HAP-1 (cell line): ENCODE measurements around the gene SLC6A3.

Experiments
- DNase-seq, 2 experiments: peaks; one replicate each; pipeline ENCODE4 v3.0.0-alpha.2; 2016 to 2020; ENCODE audit warnings: low spot score in 2 of 2
- H3K27me3 ChIP-seq: fragments of 250-450 bp; sonication (Bioruptor Pico); 2 replicates; pipeline ENCODE4 v1.5.1; 2020; ENCODE audit warnings: low read depth, mild to moderate bottlenecking, moderate library complexity
- H3K36me3 ChIP-seq: fragments of 250-450 bp; sonication (Bioruptor Pico); replicated peaks from 2 replicates; pipeline ENCODE4 v1.5.1; 2020; ENCODE audit warnings: mild to moderate bottlenecking
- H3K4me1 ChIP-seq: fragments of 250-450 bp; sonication (Bioruptor Pico); 2 replicates; pipeline ENCODE4 v1.5.1; 2020; ENCODE audit warnings: mild to moderate bottlenecking
- H3K4me3 ChIP-seq: fragments of 250-450 bp; sonication (Bioruptor Pico); 2 replicates; pipeline ENCODE4 v1.5.1; 2020; ENCODE audit warnings: mild to moderate bottlenecking, moderate library complexity
- H3K9me3 ChIP-seq: fragments of 250-450 bp; sonication (Bioruptor Pico); 2 replicates; pipeline ENCODE4 v1.5.1; 2020; ENCODE audit warnings: mild to moderate bottlenecking, moderate library complexity
- in situ Hi-C: fragments of 300-500 bp; cut with MboI; formaldehyde crosslinking; loops from 3 replicates; pipeline ENCODE4 v1.14.3; 2020; ENCODE audit warnings: low sequenced_read_pairs, inconsistent platforms, mixed read lengths

Gene SLC6A3

GRCh38 chr5:1473746-1474145 lies 28.5 kb upstream of the SLC6A3 start:
- Histone ChIP-seq H3K27me3 (no peaks in the 10 kb centered on the region), H3K4me3 (no peak overlapping the region), H3K4me1 (no peaks in the 10 kb centered on the region), H3K36me3 (peaks cover 51% of the 10 kb centered on the region), H3K9me3 (no peaks in the 10 kb centered on the region)
- no peak for DNase-seq
- in situ Hi-C loops = no loop called here

DNA sequence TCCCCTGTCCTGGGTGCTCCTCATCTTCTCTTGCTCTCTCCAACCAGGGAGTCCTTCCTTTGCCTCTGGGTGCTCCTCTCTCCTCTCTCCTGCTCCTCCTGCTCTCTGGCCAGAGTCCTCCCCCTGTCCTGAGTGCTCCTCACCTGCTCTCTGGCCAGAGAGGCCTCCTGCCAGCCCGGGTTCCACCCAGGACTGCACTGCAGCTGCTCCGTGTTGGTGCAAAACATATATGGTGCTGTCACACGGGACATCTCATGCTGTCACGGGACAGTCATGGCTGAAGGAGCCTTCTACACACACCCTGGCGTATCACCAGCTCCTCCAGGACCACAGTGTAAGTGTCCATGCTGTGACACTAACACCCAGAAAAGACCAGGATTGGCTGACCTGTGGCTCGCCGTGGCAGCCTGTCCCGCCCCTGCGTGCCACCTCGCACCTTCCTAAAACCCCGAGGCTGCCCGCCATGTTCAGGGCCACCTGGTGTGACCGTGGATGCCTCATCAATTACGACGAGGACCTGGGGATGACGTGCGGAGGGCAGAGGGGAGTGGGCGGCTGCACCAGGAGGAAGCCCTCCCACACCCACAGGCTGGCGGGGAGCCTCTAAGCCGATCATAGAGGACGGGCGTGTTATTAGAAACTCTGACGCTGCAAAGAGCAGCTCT lies 27.9 kb upstream of the SLC6A3 start:
- Histone ChIP-seq H3K4me3 (no peak overlapping the region), H3K9me3 (no peaks in the 10 kb centered on the region), H3K27me3 (no peaks in the 10 kb centered on the region), H3K36me3 (peaks cover 55% of the 10 kb centered on the region), H3K4me1 (no peaks in the 10 kb centered on the region)
- DNase-seq = no peak
- in situ Hi-C loops = no loop called here

DNA sequence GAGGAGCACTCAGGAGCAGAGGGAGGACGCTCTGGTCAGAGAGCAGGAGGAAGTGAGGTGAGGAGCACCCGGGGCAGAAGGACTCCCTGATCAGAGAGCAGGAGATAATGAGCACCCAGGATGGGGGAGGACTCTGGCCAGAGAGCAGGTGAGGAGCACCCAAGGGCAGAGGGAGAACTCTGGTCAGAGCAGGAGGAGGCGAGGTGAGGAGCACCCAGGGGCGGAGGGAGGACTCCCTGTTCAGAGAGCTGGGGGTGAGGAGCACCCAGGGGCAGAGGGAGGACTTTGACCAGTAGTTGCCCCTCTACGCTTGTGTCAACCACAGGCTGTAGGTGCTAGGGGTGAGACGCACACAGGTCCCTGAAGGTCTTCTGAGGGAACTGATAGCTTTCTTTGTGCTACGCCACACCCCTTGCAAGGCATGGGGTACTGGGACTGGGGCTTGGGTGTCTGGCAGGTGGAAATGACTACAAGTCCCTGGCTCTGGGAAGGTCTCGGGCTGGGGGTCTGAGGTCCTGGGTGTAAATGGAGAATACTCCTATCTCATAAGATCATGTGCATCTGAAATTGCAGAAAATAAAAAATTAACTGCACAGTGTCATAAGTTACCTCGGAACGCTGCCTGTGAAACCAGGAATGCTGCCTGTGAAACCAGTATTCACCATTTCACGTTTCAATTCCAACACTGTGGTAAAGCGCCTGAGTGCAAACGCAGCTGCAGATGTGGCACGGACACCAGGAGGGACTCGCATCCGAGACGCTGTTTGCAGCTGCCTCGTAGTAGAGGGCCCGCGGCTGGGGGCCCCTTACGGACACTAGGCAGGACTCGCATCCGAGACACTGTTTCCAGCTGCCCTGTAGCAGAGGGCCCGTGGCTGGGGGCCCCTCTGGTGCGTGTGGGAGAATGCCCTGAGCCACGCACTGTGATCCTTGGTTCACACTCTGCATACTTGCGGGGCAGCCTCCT lies 27.0 kb upstream of the SLC6A3 start:
- H3K36me3 ChIP-seq = peaks cover 55% of the 10 kb centered on the region
- no peaks in the 10 kb centered on the region for H3K27me3 ChIP-seq
- H3K4me1 ChIP-seq = no peaks in the 10 kb centered on the region
- in situ Hi-C loops = no loop called here
- no peak overlapping the region for H3K4me3 ChIP-seq
- DNase-seq = no peak
- H3K9me3 ChIP-seq = no peaks in the 10 kb centered on the region

DNA sequence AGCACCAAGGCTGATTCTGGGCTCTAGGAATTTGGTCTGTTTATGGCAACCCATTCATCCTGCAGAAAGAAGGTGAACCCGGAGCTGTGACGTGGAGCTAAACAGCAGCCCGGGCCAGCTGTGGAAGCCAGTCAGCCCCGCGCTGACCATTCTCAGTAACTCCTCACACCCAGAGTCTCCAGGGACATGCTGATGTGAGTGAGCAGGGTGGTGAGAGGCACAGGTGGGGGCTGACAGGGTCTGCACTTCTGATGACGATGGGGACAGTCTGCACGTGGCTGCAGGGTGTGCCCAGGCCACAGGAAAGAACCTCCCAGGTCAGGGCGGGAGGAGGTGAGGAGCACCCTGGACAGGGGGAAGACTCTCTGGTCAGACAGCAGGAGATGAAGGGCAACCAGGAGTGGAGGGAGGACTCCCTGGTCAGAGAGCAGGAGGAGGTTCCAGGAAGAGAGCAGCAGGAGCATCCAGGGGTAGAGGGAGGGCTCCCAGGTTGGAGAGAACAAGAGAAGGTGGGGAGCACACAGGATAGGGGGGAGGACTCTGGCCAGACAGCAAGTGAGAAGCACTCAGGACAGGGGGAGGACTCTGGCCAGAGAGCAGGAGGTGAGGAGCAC lies 26.1 kb upstream of the SLC6A3 start:
- no peak for DNase-seq
- in situ Hi-C loops = no loop called here
- no peaks in the 10 kb centered on the region for H3K9me3 ChIP-seq
- H3K4me3 ChIP-seq = no peak overlapping the region
- no peaks in the 10 kb centered on the region for H3K27me3 ChIP-seq
- peaks cover 55% of the 10 kb centered on the region for H3K36me3 ChIP-seq
- no peaks in the 10 kb centered on the region for H3K4me1 ChIP-seq

GRCh38 chr5:1470762-1471211 lies 25.5 kb upstream of the SLC6A3 start:
- no peak overlapping the region for H3K4me3 ChIP-seq
- no peaks in the 10 kb centered on the region for H3K4me1 ChIP-seq
- H3K36me3 ChIP-seq = peaks cover 56% of the 10 kb centered on the region
- no peak for DNase-seq
- H3K9me3 ChIP-seq = no peaks in the 10 kb centered on the region
- H3K27me3 ChIP-seq = no peaks in the 10 kb centered on the region
- in situ Hi-C loops = no loop called here

DNA sequence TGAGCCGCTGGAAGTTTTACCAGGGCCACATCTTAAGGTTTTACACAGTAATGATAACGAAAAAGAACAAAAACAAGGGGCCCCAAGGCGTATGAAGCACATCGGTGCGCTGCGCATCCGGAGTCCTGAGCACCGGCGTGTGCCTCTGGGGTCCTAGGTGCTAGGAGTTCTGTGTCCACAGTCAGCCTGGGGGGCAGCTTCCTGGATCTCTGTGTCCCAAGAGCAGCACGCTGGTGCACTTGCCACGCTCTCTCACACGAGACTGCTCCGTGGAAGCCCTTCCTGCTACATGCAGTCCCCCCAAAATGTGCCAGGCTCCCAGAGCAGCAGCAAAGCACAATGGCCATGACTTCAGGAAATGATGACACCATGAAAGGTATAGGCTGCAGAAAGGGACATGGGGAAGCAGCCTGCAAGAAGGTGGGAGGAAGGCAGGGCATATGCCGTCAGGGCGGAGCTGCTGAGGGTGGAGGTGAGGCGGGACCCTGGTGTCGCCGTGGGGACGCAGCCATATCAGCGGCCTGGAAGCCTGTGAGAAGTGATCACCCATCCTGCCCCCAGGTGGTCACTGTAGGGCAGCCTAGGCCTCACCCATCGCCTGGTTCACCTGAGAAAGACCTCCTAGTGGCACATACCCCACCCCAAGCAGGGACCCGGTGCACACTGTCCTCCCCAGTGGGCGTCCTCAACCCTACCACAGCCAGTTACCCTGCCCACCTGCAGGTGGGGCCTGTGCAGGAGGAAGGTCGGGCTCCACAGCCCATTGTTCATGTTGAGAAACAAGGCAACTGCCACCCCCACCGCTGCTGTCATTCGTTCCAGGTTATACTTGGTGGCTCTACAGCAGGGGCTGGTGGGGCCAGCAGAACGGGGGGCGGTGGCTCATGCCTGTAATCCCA lies 23.6 kb upstream of the SLC6A3 start:
- H3K36me3 ChIP-seq = peaks cover 63% of the 10 kb centered on the region
- DNase-seq = no peak
- in situ Hi-C loops = no loop called here
- H3K4me1 ChIP-seq = no peaks in the 10 kb centered on the region
- no peaks in the 10 kb centered on the region for H3K27me3 ChIP-seq
- H3K9me3 ChIP-seq = no peaks in the 10 kb centered on the region
- H3K4me3 ChIP-seq = no peak overlapping the region

DNA sequence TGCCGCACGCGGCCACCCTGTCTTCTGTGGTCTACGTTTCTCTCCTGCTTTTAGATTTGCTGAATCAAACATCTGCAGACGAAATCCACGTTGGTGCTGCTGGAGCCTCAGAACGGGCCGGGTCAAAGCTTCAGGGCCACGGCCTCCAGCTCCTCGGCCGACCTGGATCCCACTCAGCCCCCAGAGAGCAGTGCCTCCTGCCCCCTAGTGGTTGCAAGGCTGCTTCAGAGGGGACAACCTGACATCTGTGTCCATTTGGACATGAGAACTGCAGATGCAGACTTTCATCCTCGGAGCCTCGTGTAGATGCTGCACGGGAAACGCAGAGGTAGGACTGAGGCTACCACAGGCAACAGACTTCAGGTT lies 23.0 kb upstream of the SLC6A3 start:
- peak in 1 of 2 experiments; percentile 65 for DNase-seq
- Histone ChIP-seq H3K4me1 (no peaks in the 10 kb centered on the region), H3K36me3 (peaks cover 63% of the 10 kb centered on the region), H3K27me3 (no peaks in the 10 kb centered on the region), H3K4me3 (no peak overlapping the region), H3K9me3 (no peaks in the 10 kb centered on the region)
- in situ Hi-C loops = no loop called here

- Histone ChIP-seq H3K9me3 (no peaks in the 10 kb centered on the region), H3K36me3 (peaks cover 59% of the 10 kb centered on the region), H3K4me3 (no peak overlapping the region), H3K4me1 (no peaks in the 10 kb centered on the region), H3K27me3 (no peaks in the 10 kb centered on the region)
- in situ Hi-C loops = no loop called here
- DNase-seq = no peak
Measured at GRCh38 chr5:1467341-1468246, 22.4 kb upstream of the SLC6A3 start.

DNA sequence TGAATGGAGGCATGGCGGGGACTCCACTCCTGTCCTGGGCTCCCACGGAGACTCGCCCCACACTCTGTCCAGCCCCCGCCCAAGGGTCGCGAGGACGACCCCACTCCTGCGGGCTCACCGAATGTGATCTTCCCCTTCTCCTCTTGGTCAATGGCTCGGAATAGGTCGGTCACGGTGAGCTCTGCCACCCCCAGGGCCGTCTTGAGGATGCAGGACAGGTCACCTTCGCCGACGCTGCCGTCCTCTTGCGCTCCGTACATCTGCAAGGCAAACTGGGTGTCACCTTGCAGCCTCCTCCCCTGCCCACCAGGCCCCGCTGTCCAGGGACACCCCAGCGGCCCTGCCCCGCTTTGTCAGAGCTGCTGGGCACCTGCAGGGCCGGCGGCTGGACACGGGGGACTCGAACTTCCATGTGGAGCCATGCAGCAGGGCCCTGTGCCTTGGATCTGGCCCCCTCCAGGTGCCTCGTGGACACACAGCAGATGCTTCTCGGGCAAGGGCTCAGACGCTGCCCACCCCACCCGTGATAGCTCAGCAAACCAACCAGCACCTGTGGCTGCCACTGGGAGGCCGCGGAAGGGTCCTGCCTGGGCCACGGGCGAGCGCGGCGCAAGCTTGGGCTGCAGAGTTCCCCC lies 21.5 kb upstream of the SLC6A3 start:
- in situ Hi-C loops = no loop called here

DNA sequence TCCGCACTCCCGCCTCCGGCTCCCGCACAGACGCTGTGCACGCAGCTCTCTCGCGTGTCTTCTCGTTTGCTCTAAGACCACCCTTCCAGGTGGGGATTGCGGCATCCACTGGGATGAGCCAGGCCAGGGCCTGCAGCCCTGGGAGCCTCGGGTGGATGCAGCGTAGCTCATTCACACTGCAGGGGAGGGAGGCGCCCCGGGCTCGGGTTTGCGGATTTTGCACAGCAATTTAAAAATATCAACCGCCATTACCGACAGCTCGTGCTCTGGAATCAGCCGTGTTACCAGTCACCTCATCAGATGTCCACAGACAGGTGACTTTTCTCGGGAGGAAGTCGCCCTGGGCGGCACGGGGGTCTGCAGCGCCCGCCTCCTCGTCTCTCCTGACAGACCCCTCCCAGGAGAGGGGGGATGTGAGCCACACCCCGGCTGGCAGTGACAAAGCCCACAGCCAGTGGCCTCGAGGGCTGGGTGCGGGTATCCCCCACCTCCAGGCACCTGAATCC lies 20.8 kb upstream of the SLC6A3 start:
- DNase-seq = no peak
- Histone ChIP-seq H3K27me3 (no peaks in the 10 kb centered on the region), H3K4me1 (no peaks in the 10 kb centered on the region), H3K36me3 (peaks cover 64% of the 10 kb centered on the region), H3K4me3 (no peak overlapping the region), H3K9me3 (no peaks in the 10 kb centered on the region)
- in situ Hi-C loops = no loop called here

More for the DNA sequence above, 21.5 kb upstream of the SLC6A3 start:
- Histone ChIP-seq H3K9me3 (no peaks in the 10 kb centered on the region), H3K27me3 (no peaks in the 10 kb centered on the region), H3K4me3 (no peak overlapping the region), H3K36me3 (peaks cover 64% of the 10 kb centered on the region), H3K4me1 (no peaks in the 10 kb centered on the region)
- DNase-seq = no peak

DNA sequence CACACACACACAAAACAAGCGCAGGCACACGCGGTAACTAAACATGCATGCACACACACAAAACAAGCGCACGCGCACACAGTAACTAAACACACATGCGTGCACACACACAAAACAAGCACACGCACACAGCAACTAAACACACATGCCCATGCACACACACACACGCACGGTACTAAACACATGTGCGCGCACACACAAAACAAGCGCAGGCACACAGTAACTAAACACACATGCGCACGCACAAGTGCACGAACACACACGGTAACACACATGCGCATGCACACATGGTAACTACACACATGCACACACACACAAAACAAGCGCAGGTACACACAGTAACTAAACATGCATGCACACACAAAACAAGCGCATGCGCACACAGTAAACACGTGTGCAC lies 19.9 kb upstream of the SLC6A3 start:
- in situ Hi-C loops = no loop called here
- Histone ChIP-seq H3K9me3 (no peaks in the 10 kb centered on the region), H3K4me1 (no peaks in the 10 kb centered on the region), H3K4me3 (no peak overlapping the region), H3K36me3 (peaks cover 62% of the 10 kb centered on the region), H3K27me3 (no peaks in the 10 kb centered on the region)
- no peak for DNase-seq

- Histone ChIP-seq H3K4me1 (no peaks in the 10 kb centered on the region), H3K9me3 (no peaks in the 10 kb centered on the region), H3K27me3 (no peaks in the 10 kb centered on the region), H3K4me3 (no peak overlapping the region), H3K36me3 (peaks cover 59% of the 10 kb centered on the region)
- no peak for DNase-seq
- in situ Hi-C loops = no loop called here
Measured at GRCh38 chr5:1464511-1464910, 19.3 kb upstream of the SLC6A3 start.
